Coronary artery (tissue), 2 donors: ENCODE data around the gene SERPINE1.
A peak's percentile ranks its signal among the peaks of the same experiment; 100 is the strongest.

Experiments
- DNase-seq: peaks from one replicate; pipeline ENCODE4 v3.0.0-alpha.2; 2017; ENCODE audit warnings: low spot score
- H3K27ac ChIP-seq, 2 donors: fragments of 200-600 bp; sonication (generic); one replicate each; pipeline ENCODE4 v1.5.1; 2016 to 2019
- H3K4me3 ChIP-seq: fragments of 200-600 bp; sonication (generic); 2 replicates; pipeline ENCODE4 v1.5.1; 2016; ENCODE audit warnings: mild to moderate bottlenecking, moderate library complexity
- TF ChIP-seq, protein P1 (sequence below): fragments of 200-600 bp; sonication (generic); IDR thresholded peaks from one replicate; pipeline ENCODE4 v1.5.1; 2019; ENCODE audit warnings: antibody characterized with exemption

SERPINE1 gene

DNA sequence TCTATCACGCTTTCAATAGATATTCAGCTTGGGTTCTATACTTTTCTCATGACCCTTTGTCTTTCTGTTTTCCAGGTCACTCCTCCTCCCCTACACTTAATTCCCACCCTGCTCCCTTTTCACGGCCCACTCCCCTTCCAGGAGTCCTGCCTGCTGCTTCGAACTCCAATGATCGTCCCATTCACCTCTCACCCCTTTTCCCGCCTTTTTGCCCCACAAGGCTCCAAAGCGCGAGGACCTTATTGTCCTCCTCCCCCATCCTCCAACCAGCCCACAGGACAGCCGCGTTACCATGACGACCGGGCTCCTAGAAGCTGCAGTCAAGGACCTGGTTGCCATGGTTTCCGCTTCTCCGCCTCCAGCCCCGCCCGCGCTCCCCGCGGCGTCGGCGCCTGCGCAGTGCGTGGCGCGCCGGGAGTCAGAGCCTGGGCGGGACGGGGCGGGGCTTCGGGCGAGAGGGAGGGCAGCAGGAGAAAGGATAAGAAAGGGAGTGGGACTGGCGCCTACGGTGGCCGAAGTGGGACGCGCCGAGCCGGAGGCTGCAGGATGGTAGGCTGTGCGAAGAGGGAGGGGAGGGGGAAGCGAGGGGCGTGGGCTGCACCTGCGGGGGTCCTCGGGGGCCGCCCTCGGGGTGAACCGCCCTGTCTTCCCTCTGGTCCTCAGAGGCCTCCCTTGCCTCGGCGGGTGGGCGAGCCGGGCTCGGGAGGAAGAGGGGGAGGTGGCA, 27.2 kb downstream of the SERPINE1 start, which contains the start of gene AP1S1:
TSS of gene AP1S1 (plus strand) at position 508 of the 724 bp plus-strand sequence. CDS start at position 547, 39 bp downstream.
- H3K27ac ChIP-seq = no peak within 1 kb of the TSS
- peak; percentile 90 for DNase-seq
- peak within 1 kb of the TSS; percentile 91 for H3K4me3 ChIP-seq
- TF ChIP-seq, protein P1, sequence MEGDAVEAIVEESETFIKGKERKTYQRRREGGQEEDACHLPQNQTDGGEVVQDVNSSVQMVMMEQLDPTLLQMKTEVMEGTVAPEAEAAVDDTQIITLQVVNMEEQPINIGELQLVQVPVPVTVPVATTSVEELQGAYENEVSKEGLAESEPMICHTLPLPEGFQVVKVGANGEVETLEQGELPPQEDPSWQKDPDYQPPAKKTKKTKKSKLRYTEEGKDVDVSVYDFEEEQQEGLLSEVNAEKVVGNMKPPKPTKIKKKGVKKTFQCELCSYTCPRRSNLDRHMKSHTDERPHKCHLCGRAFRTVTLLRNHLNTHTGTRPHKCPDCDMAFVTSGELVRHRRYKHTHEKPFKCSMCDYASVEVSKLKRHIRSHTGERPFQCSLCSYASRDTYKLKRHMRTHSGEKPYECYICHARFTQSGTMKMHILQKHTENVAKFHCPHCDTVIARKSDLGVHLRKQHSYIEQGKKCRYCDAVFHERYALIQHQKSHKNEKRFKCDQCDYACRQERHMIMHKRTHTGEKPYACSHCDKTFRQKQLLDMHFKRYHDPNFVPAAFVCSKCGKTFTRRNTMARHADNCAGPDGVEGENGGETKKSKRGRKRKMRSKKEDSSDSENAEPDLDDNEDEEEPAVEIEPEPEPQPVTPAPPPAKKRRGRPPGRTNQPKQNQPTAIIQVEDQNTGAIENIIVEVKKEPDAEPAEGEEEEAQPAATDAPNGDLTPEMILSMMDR = no peak

DNA sequence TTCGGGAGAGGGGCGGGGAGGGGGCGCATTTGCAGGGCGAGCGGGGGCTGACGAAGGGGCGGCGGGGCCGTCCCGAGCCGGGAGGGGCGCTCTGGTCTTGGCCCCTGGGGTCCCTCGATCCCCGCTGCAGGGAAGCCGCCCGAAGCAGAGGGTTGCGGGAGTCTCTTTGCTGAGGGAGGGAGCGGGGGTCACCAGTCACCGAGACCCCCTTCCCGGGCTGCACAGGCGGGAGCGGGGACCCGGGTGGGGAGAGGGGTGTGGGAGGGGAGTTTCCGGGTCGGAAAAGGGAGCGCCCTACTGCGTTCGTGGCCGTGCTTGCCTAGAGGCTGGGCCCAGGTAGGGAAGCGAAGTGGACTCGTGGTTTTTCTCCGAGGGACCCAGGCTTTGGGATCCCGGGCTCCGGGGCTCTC, 27.8 kb downstream of the SERPINE1 start:
- peak overlapping the region; percentile 91 for H3K4me3 ChIP-seq
- TF ChIP-seq, protein P1 = no peak
- no peak for DNase-seq
- H3K27ac ChIP-seq = no peak overlapping the region

DNA sequence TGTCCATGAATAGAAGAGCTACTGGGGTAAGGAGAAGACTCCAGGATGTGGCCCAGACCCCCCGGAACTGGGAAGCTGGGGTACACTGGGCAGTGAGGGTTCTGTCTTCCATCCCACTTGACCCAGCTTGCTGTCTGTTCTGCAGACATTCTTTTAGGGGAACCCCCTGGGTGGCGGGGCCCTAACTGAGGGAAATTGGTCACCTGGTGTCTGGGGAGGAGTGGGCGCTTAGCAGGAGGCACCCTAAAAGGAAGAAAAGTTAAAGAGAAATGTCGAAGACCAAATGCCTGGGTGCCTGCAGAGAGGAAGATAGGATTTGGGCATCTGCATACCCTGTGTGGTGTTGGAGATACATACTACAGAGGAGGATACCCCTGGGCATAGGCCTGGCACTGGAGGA, 28.4 kb downstream of the SERPINE1 start:
- H3K4me3 ChIP-seq = peak overlapping the region; percentile 91

DNA sequence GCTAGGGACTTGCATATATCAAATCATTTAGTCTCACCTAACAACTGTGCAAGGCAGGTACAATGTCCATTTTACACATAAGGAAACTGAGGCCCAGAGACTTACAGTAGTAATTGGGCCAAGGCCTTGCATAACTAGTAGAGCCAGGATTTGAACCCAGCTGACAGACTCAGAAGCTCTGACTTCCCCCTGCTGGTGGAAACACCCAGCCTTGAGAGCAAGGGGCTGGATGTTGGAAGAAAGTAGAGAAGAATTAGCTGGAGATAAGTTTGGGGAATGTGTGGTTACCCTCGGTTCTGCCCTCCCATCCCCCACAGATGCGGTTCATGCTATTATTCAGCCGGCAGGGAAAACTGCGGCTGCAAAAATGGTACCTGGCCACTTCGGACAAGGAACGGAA, 29.4 kb downstream of the SERPINE1 start:
- DNase-seq = no peak
- TF ChIP-seq, protein P1 = no peak
- H3K27ac ChIP-seq = no peak overlapping the region
- no peak overlapping the region for H3K4me3 ChIP-seq

More for the DNA sequence above, 28.4 kb downstream of the SERPINE1 start:
- DNase-seq = no peak
- no peak overlapping the region for H3K27ac ChIP-seq
- TF ChIP-seq, protein P1 = no peak

- DNase-seq = no peak
- no peak overlapping the region for H3K27ac ChIP-seq
- no peak overlapping the region for H3K4me3 ChIP-seq
- TF ChIP-seq, protein P1 = no peak
These were observed 30.1 kb downstream of the SERPINE1 start for GRCh38 chr7:101156866-101157589.

DNA sequence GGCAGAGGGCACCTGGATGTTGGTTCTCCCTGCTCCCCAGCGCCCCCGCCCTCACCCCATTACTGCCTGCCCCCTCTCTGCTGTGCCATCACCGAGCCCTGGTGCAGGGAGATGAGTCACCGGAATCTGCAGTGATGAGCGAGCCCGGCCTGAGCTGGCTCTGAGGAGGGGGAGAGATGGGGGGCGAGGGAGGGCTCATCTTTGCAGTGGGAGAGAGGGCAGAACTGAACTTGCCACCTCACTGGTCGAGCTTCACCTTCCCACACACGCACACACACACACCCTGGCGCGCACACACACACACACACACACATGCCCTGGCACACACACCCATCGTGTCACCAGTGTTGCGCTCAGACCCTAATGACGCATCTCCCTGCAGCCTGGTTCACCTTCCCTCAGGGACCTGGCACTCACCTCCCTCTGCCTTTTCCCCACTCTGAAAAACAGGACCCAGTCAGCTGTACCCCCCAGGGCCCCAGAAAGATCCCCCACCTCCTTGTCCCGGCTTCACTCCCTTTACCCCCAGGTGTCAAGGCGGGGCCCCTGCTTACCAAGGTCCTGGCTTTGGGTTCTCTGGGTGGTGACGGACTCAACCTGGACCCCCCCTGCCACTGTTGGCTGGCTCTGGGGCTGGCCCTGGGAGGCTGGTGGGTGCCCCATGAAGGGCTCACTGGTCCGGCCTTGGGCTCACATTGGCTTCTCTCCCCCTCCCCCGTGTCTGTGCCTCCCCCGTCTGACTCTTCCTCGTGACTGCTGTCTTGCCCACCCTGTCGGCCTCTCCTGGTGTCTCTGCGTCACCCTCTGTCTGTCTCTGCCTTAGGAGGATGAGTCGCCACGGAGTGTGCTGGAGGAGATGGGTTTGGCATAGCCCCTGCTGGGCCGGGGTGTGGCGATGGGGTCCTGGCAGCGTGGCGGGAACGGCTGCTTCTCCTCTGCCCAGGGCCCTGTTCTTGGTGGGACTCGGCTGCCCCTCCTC, 33.1 kb downstream of the SERPINE1 start:
- H3K4me3 ChIP-seq = no peak overlapping the region
- TF ChIP-seq, protein P1 = no peak
- H3K27ac ChIP-seq = no peak overlapping the region
- no peak for DNase-seq
